GM18520 (cell line): ENCODE data around the gene GNA14.
"Not testable (repeated sequence)": the region's sequence is repeated elsewhere in the genome, so short reads cannot be mapped to it uniquely, and the experiment has no call there.

Source experiments
- ATAC-seq: cut with Tn5 transposase; IDR thresholded peaks from one replicate; pipeline ENCODE4 v1.9.1; 2021; ENCODE audit not compliant: unreplicated experiment

Gene GNA14

GRCh38 chr9:77648234-77649108, at the start of gene GNA14:
TSS of gene GNA14 (minus strand) at chr9:77648322. CDS start at chr9:77647793, 529 bp downstream.
- no peak for ATAC-seq

GRCh38 chr9:77697238-77697984, 49.3 kb upstream of the GNA14 start:
- no peak for ATAC-seq

- not testable (repeated sequence) for ATAC-seq
These were observed 42.6 kb upstream of the GNA14 start for GRCh38 chr9:77690723-77691122.

- ATAC-seq: not testable (repeated sequence)
These were observed 42.0 kb upstream of the GNA14 start for GRCh38 chr9:77690119-77690518.

GRCh38 chr9:77687737-77688136, 39.6 kb upstream of the GNA14 start:
- ATAC-seq: not testable (repeated sequence)

GRCh38 chr9:77680581-77680980, 32.5 kb upstream of the GNA14 start:
- ATAC-seq: no peak

GRCh38 chr9:77679661-77680368, 31.7 kb upstream of the GNA14 start:
- ATAC-seq: no peak

GRCh38 chr9:77679088-77679487, 31.0 kb upstream of the GNA14 start:
- ATAC-seq: no peak

- no peak for ATAC-seq
These were observed 29.9 kb upstream of the GNA14 start for GRCh38 chr9:77677957-77678535.

GRCh38 chr9:77677397-77677796, 29.3 kb upstream of the GNA14 start:
- ATAC-seq: no peak

- no peak for ATAC-seq
These were observed 26.0 kb upstream of the GNA14 start for GRCh38 chr9:77673941-77674791.

- no peak for ATAC-seq
These were observed 24.1 kb upstream of the GNA14 start for GRCh38 chr9:77672183-77672582.

GRCh38 chr9:77667151-77667550, 19.0 kb upstream of the GNA14 start:
- ATAC-seq: no peak

- no peak for ATAC-seq
These were observed 15.6 kb upstream of the GNA14 start for GRCh38 chr9:77663754-77664153.

GRCh38 chr9:77661566-77662085, 13.5 kb upstream of the GNA14 start:
- no peak for ATAC-seq

- no peak for ATAC-seq
These were observed 11.8 kb upstream of the GNA14 start for GRCh38 chr9:77659926-77660325.

- ATAC-seq: no peak
These were observed 3.1 kb upstream of the GNA14 start for GRCh38 chr9:77651203-77651602.

- no peak for ATAC-seq
These were observed 1.1 kb upstream of the GNA14 start for GRCh38 chr9:77649109-77649812.
